ENCODE results near the gene RTCB.
"Not testable (repeated sequence)": the region's sequence is repeated elsewhere in the genome, so short reads cannot be mapped to it uniquely, and the experiment has no call there.

RTCB gene

DNA sequence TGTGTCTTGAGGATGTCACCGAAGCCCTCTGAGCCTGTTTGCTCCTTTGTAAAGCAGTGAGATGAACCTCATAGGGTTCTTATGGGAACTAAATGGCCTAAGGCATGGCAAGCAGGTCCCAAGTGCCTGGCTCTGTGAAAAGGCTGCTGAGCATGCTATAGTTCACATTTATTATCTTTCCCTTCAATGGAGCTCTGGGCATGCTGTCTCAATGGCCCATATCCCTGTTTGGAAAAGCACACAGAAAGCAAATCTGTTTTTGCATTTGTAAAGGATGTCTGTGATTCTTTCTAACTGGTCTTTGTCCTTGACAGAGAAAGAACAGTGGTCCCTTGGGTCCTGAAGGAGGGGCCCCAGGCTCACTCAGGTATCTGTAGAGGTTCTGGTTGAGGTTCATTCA lies 26.4 kb downstream of the RTCB start:
- DNase-seq: no peak

DNA sequence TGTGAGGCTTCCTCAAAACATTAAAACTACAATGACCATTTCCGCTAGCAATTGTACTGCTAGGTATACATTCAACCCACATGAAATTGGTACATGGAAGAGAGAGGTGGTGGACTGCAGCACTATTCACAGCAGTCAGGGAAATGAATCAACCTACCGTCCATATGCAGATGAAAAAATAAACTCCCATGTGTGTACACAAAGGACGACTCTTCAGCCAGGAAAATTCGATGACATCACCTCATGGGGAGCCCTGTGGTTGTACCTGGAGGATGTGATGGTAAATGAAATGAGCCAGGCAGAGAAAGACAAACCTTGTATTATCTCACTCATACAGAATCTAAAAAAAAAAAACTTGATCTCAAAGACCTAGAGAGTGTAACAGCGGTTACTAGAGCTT lies 31.1 kb downstream of the RTCB start:
- no peak for DNase-seq

DNA sequence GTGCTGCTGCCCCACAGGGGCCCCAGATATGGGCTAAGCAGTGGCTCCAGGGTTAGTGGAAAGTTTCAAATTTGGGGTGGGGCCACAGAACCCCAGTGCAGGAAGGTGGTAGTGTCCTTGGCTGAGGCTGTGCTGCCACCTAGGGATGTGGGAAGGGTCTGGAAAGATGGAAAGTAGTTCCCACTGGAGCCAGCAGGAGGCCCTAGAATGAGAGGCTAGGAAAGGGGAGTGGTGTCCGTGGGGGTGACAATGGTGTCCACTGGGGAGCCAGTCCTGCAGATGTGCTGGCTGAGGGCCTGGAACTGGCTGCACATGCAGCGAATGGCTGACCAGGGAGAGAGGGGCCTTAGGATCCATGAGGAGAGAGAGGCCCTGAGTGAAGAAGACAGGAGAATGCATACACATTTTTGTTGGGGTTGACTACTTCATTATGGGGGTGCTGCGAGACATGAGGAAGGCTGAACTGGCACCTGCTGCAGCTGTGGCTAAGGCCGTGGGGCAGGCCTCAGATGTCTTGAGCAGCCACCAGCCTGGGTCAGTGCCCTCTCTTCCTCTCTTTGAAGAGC lies 33.3 kb downstream of the RTCB start:
- DNase-seq: no peak

DNA sequence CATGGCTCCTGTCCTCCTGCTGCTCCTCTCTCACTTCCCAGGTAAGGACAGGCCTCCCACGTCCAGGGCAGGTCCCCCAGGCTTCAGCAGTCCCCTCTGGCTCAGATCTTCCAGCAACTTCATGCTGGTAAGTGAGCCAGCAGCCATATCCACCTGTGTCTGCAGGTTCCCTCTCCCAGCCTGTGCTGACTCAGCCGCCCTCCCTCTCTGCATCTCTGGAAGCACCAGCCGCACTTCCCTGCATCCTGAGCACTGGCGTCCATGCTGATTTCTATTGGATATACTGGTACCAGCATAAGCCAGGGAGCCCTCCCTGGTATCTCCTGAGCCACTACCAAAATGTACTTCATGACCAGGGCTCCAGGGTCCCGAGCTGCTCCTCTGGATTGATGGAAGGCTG lies 35.4 kb downstream of the RTCB start:
- no peak for DNase-seq

DNA sequence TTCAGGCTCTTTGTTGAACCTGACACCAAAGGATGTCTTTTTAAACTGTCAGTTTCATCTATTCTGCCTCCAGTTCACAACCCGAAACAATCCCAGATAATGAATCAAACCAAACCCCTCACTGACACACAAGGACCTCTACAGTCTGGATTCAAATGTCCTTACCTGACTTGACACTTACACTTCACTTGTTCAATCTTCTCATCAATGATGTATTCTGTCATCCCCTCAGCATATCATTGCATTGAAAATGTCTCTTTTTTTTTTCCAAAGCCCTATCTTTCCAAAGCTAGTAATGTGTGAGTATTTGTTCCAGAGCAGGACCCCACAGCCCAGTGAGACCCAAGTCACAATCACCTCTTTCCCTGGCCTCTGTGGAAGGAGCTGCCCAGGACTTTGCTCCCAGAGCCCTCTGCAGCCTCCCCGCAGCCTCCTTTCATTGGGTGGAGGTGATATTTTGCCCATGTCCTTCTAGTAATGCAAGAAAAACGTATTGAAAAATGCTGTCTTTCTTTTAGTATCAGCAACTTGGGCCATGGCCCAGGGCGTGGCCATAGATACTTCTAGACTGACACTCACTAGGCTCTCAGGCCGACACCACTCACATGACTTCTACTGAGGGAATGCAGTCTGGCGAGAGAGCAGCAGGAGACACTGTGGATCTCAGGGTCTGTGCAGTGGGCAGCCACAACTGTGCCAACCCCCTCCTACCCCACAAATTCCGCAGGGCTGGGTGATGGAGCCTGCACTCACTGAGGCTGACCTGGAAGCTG lies 36.2 kb downstream of the RTCB start:
- DNase-seq: no peak

DNA sequence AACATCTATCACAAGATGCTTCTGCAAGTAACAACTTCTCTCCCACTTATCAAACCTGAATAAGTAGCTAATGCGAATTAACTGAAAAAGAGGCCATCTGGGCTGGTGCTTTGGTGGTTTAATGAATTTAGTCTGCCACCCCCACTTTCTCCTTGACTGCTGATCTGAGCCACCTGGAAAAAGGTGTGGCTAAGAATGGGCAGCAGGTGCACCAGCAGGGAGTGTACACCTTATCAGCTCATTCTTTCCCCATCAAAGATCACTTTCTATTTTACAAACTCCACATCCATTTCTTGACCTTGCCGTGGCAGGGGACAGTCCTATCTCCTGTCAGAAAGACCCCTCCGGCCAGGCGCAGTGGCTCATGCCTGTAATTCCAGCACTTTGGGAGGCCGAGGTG lies 47.8 kb downstream of the RTCB start:
- DNase-seq: no peak

DNA sequence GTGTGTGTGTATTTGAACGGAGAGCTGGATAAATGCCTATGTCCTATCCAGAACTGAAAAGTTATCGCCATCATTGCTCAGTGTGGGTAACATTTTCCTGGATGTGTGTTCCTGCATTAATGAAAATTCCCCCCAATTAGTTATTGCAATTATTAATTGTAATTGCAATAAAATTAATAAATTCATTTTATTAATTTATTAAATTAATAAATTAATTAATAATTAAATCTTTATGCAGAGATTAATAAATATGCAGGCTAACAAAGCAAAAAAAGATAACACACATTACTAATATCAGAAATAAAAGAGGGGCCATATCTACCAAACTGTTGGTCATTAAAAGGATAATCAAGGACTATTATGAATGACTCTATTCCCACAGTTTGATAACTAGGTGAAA lies 50.8 kb downstream of the RTCB start:
- DNase-seq: no peak

DNA sequence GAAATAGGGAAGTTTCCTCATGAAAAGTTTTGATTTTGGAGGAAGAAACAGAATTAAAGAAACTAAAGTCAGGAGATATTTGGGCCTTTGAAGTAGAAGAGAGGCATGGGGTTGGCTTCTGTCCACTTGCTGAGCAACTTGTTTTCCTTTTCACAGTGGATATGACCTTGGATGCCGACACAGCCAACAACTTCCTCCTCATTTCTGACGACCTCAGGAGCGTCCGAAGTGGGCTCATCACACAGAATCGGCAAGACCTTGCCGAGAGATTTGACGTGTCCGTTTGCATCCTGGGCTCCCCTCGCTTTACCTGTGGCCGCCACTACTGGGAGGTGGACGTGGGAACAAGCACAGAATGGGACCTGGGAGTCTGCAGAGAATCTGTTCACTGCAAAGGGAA lies 52.0 kb downstream of the RTCB start:
- DNase-seq: not testable (repeated sequence)

DNA sequence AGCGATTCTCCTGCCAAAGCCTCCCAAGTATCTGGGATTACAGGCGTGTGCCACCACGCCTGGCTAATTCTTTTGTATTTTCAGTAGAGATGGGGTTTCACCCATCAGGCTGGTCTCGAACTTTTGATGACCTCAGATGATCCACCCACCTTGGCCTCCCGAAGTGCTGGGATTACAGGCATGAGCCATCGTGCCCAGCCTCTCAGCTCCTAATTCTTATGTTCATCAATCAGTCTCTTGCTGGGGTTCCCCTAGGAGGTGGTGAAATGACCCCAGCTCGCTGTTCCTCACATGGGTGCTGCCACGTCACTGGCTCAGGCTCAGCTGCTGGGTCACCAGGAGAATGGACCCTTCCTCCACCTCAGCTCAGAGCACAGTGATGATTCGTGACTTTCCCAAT lies 54.5 kb downstream of the RTCB start, which contains the start of gene RFPL3:
Gene RFPL3, plus strand, starts transcription at position 301 of the 400 bp plus-strand sequence. CDS start 205 bp downstream, outside the sequence.
- DNase-seq: not testable (repeated sequence)

DNA sequence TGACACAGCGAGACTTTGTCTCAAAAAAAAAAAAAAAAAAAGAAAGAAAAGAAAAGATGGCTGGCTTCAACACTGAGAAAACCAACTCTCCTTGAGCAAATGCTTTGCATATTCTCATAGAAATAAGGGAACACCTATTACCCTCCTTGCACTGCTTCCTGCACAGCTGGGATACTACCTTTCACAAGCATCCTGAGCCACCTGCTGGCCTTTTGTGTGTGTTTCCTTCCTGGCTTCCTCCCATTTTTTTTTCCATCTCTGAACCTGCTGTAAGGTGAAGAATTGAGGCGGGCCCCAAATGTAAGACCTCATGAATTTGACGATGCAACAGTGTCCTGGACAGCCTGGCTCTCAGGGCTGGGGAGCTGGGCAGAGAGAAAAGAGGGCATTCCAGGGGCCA lies 56.3 kb downstream of the RTCB start:
- DNase-seq: no peak

DNA sequence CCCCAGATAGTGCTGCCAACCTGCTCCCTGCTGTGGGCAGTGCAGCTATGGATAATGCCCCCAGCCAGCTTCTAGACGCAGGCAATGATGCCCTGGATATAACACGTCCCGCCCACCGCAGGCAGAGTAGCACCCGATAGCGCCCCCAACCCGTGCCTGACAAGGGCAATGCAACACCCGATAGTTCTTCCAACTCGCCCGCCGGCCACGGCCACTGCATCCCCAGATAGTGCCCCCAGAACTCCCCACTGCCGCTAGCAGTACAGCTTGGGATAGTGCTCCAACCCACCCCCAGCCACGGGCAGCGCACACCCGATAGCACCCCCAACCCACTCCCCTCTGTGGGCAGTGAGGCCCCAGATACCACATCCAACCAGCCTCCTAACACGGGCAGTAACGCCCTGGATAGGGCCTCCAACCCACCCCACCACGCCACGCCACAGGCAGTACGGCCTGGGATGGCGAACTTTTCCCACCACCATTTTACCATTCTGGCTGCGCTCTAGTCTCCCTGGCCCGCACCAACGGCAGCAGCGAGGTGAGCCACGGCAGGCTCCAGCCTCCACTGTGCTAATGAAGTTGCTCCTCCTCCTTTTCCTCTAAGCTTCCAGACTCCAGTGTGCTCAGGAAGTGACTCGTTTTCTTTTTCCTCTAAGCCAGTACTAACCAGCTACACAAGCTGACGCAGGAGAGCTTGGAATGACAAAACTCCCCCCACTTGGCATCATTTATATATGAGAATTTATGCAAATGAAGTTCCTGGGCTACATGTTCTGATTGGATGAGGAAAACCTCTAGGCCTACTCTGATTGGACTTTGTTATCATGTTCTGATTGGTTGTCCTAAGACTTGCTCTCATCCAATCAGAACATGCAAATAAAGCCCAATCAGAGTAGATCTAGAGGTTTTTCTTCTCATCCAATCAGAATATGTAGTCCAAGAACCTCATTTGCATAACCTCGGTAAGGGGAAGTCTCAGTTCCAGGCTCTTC lies 57.4 kb downstream of the RTCB start:
- no peak for DNase-seq

DNA sequence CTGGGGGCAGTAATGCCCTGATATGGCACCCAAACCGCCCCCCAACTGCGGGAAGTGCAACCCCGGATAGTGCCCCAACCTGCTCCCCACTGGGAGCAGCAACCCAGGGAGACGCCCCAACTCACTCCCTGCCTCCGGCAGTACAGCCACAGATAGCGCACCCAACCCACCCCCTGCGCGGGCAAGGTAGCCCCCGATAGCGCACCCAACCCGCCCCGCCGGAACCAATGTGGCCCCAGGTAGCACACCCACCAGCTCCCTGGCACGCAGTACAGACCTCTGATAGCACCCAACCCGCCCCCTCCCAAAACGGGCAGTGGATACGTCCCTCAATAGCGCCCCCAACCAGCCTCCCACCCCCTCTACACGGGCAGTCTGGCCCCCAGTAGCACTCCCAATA lies 58.2 kb downstream of the RTCB start:
- DNase-seq: no peak

DNA sequence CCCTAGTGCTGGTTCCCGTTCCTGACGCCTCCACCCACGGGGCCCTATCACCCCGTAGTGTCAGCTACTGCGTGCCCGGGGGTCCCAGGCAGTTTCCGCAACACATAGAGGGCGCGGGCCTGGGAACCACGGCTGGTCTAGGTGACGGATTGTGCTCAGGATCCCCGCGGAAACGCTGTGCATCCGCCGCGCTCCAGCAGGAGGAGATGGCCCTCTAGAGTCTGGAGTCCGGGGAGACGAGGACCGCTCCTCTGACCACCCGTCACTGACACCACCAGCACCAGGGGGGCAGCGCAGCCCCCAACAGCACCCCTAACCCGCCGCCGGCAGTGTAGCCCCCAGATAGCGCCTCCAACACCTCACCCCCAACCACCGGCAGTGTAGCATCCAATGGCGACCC lies 58.8 kb downstream of the RTCB start:
- DNase-seq: no peak

DNA sequence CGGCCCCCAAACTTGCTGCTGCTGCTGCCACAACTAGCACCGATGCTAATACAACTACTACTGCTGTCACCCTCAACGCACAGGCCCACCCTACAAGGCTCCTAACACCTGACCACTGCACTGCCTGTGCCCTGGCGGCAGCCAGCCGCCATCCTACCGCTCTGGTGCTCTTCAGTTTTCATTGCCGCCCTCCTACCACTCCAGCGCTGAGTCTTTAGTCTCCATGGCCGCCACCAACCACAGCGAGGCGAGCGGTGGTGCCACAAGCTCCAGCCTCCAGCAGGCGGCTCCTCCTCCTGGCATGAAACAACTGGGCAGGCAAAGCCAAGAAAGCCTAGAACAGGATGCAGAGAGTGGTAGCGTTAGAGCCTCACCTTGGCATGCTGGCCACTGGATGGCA lies 59.4 kb downstream of the RTCB start:
- DNase-seq: no peak

DNA sequence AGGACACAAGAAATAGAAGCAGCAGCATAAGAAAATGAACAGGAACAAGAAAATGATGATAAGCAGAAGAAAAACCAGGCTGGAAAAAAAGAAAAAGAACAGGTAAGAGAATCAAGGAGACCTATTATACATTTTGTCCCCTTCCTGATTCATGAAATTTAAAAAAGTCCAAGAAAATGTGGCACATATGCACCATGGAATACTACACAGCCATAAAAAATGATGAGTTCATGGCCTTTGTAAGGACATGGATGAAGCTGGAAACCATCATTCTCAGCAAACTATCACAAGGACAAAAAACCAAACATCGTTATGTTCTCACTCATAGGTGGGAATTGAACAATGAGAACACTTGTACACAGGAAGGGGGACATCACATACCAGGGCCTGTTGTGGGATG lies 60.2 kb downstream of the RTCB start:
- DNase-seq: not testable (repeated sequence)

DNA sequence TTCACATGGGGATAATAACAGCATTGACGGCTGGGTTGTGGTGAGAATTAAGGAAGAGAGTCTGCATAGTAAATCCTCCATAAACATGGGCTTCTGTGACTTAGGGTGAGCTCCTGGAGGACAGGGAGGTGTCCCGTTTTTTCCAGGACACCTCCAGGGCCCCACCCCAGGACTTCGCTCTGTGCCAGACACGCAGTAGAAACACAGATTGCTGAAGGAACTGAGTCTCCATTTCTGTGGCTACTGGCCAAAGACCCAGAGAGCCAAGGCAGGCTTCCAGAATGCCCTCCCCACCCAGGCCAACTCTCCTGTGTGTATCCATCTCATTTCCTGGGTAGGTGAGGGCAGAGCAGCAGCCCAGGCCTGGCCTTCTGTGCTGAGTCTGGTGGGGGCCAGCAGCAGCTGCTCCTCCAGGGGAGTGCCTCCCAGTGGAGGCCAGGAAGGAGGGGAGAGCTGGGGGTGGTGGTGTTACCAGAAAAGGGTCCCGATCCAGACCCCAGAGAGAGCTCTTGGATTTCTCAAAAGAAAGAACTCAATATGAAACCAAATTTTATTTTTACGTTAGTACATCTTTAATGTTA lies 63.9 kb downstream of the RTCB start:
- DNase-seq: no peak

DNA sequence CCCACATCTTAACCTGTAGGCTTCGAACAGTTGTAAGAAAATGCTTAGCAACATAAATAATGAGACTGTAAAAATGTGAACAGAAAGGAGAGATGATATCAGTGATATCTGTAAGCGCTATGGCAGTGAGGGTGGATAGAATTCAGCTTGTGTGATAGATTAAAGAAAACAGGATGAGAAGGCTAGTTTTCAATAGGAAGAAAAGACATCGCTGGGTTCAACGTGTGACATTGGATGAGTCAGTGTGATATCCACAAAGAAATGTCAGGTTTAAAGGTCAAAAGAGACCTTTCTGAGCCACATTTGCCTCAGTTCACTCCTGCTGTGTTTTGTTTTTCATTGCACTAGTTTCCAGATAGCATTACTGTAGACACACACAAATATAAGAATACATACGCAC lies 68.1 kb downstream of the RTCB start:
- DNase-seq: no peak

DNA sequence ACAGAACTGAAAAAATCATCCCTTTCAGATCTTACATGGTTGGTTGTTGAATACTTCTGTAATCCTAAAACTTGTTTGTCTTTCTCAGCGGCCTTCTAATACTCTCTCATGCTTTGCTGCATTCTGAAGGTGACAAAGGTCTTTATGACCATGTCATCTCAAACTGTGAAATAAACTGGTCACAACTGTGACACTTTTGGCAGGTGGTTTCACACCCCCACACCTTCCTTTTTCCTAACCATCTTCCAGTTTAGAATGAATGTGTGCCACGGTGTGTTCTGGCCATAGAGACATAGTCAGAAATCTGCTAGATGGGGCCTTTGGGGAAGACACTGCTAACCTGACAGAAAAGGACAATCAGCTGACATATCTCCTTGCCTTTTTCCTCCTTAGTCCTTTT lies 69.1 kb downstream of the RTCB start:
- DNase-seq: no peak

DNA sequence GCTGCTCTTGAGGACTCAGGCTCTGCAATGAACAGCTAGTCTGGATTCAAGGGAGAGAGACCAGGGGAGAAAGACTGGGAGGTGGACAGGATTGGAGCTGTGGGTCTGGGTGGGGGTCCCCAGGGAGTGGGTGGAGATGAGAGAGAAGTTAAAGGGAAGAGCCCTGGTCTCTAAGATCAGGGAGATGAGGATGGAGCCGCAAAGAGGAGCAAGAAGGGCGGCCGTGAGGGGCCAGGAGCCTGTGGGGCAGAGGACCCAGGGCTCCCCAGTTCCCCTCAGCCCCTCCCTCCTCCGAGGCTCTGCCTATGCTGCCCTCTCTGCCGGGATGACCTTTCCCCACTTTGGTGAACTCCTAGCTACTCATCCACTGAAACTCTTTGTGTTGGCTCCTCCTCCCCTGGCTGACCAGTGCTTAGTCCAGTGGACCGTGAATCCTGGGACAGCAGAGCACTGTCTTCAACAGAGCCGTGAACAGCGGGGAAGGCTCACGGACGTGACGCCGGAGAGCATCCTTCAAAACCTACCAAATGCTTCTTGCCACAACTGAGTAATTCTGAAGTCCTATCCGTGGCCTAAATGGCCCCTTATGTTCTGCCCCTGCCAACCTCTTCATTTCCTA lies 70.8 kb downstream of the RTCB start:
- no peak for DNase-seq

DNA sequence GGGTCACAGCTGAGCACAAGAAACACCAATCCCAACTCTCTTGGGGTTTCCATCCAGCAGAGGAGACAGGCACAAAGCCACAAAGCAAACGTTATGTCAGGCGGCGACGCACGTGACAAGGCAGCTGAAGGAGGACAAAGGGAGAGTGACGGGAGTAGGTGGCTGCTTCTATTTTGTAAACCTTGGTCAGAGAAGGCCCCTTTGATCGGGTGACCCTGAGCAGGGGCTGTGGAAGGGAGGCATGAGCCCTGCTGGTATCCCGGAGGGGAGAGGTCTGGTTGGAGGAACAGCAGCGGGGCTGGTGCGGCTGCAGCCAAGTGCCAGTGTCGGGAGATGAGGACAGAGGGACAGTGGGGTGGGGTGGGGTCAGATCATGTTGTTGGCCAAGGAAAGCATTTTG lies 71.6 kb downstream of the RTCB start:
- DNase-seq: no peak

DNA sequence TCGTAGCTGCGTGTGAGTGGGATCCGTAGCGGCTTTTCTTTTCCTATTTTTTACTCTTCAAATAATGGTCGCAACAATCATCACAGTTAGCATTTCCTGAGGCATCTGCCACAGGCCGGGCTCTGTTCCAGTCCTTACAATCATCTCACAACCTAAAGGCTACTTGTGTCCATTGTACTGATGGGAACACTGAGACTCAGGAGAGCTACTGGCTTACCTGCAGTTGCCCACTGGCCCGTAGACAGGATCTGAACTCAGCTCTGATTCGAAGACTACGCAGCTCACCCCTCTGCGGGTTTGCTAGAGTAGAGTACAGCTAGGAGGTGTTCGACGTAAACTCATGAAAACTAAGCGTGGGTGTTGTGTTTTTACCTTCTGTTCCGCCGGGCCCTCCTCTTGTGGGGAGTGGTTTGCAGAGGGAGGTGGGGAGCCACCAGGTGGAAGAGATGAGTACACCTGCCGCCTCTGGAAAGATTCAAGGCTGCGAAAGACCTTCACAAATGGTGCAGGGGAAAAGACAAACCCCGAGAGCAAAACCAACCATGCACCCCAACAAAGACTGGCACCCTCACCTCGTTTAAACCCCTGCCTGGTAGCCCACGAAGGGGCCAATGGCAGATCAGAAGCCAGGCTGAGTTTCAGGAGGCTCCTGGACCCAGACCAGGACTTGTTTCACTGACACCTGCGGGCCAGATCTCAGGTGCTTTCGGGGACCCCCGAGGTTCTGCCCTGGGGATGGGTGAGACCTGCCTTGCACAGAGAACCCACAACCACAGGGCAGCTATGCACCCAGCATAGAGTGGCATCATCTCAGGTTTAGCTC lies 72.6 kb downstream of the RTCB start:
- DNase-seq: no peak

DNA sequence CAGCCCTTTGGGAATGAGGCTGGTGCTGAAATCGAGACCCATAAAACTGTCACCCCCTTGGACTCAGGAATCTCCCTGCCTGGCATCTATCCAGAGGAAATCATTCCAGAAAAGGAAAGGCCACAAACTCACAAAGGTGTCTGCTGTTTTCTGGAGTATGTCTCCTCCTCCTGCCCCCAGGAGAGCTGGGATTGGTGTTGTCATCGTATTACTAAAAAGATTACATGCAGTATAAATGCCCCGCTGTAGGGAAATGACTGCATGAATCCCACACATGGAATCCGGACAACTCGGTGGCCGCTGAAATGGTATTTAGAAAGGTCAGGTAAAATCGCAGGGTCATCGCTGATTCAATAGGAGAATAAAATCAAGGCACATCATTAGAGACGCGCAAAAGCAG lies 73.3 kb downstream of the RTCB start:
- no peak for DNase-seq

Data from stimulated activated CD4-positive, alpha-beta T cell treated with anti-CD3 and anti-CD28 coated beads, Interleukin-4, amount 100 ng/mL, for 1 hour (primary cell).